Cerebellar nuclear complex (tissue), 1 donor: Measurements from ENCODE around the gene CCDC167.
"Not testable (repeated sequence)": the region's sequence is repeated elsewhere in the genome, so short reads cannot be mapped to it uniquely, and the experiment has no call there.

Experiments
- DNase-seq, 2 experiments: peaks; one replicate each; lab custom pipeline; 2025; lab: John Stamatoyannopoulos, UW

The CCDC167 gene

GRCh38 chr6:37473364-37474095 is 26.2 kb downstream of the CCDC167 start:
- no peak for DNase-seq

GRCh38 chr6:37467718-37468117 is 32.0 kb downstream of the CCDC167 start:
- DNase-seq = no peak

GRCh38 chr6:37463110-37463509 is 36.6 kb downstream of the CCDC167 start:
- no peak for DNase-seq

GRCh38 chr6:37460805-37461204 is 38.9 kb downstream of the CCDC167 start:
- DNase-seq = no peak

- DNase-seq = no peak
Measured at GRCh38 chr6:37459981-37460800, 39.5 kb downstream of the CCDC167 start.

GRCh38 chr6:37456816-37457560 is 42.7 kb downstream of the CCDC167 start:
- no peak for DNase-seq

- no peak for DNase-seq
Measured at GRCh38 chr6:37456126-37456525, 43.6 kb downstream of the CCDC167 start.

- DNase-seq = no peak
Measured at GRCh38 chr6:37454420-37455140, 45.1 kb downstream of the CCDC167 start.

- DNase-seq = no peak
Measured at GRCh38 chr6:37452522-37452921, 47.2 kb downstream of the CCDC167 start.

GRCh38 chr6:37451441-37452193 is 48.1 kb downstream of the CCDC167 start:
- DNase-seq = no peak

GRCh38 chr6:37449984-37450383 is 49.7 kb downstream of the CCDC167 start:
- no peak for DNase-seq

GRCh38 chr6:37443216-37443542 is 56.5 kb downstream of the CCDC167 start:
- DNase-seq = not testable (repeated sequence)

GRCh38 chr6:37442416-37443215 is 57.1 kb downstream of the CCDC167 start:
- DNase-seq = no peak

- no peak for DNase-seq
Measured at GRCh38 chr6:37441651-37442050, 58.0 kb downstream of the CCDC167 start.

- DNase-seq = no peak
Measured at GRCh38 chr6:37438930-37439329, 60.8 kb downstream of the CCDC167 start.

GRCh38 chr6:37435816-37436215 is 63.9 kb downstream of the CCDC167 start:
- no peak for DNase-seq

- no peak for DNase-seq
Measured at GRCh38 chr6:37435373-37435772, 64.3 kb downstream of the CCDC167 start.

GRCh38 chr6:37433657-37434271 is 65.9 kb downstream of the CCDC167 start:
- DNase-seq = no peak
